Fibroblast of mammary gland (primary cell): ENCODE measurements around the gene MANEA.

Experiments used
- DNase-seq: peaks from one replicate; pipeline ENCODE4 v3.0.0-alpha.2; 2010; ENCODE audit warnings: low read depth
- H3K4me3 ChIP-seq: 2 replicates; pipeline ENCODE4 v1.5.1; 2011; ENCODE audit warnings: low read depth, mild to moderate bottlenecking, low read length, moderate library complexity; ENCODE audit not compliant: control insufficient read depth
- CTCF ChIP-seq: conservative IDR thresholded peaks from 2 replicates; pipeline ENCODE4 v1.5.1; 2011; ENCODE audit warnings: low read depth, low read length, inconsistent platforms; ENCODE audit not compliant: control insufficient read depth, insufficient read depth

MANEA gene

GRCh38 chr6:95601133-95601532 lies 23.8 kb downstream of the MANEA start:
- no peak for DNase-seq
- H3K4me3 ChIP-seq: no peak overlapping the region
- TF ChIP-seq CTCF: no peak

GRCh38 chr6:95614094-95614493 lies 36.8 kb downstream of the MANEA start:
- H3K4me3 ChIP-seq: no peak overlapping the region
- DNase-seq: peak; percentile 4
- TF ChIP-seq CTCF: no peak

GRCh38 chr6:95629551-95629950 lies 52.2 kb downstream of the MANEA start:
- no peak for DNase-seq
- no peak for TF ChIP-seq CTCF
- no peak overlapping the region for H3K4me3 ChIP-seq

GRCh38 chr6:95636552-95637431 lies 59.5 kb downstream of the MANEA start:
- TF ChIP-seq CTCF: no peak
- no peak for DNase-seq
- H3K4me3 ChIP-seq: no peak overlapping the region

GRCh38 chr6:95648636-95649035 lies 71.3 kb downstream of the MANEA start:
- no peak for TF ChIP-seq CTCF
- DNase-seq: no peak
- H3K4me3 ChIP-seq: no peak overlapping the region

- H3K4me3 ChIP-seq: no peak overlapping the region
- no peak for TF ChIP-seq CTCF
- DNase-seq: no peak
These were observed 72.1 kb downstream of the MANEA start for GRCh38 chr6:95649451-95649850.
